HG03460 (cell line): ENCODE measurements around the gene UHRF1.
"Not testable (repeated sequence)": the region's sequence is repeated elsewhere in the genome, so short reads cannot be mapped to it uniquely, and the experiment has no call there.

Experiments used
- ATAC-seq: cut with Tn5 transposase; IDR thresholded peaks from one replicate; pipeline ENCODE4 v1.9.1; 2021; ENCODE audit not compliant: unreplicated experiment

UHRF1 gene

DNA sequence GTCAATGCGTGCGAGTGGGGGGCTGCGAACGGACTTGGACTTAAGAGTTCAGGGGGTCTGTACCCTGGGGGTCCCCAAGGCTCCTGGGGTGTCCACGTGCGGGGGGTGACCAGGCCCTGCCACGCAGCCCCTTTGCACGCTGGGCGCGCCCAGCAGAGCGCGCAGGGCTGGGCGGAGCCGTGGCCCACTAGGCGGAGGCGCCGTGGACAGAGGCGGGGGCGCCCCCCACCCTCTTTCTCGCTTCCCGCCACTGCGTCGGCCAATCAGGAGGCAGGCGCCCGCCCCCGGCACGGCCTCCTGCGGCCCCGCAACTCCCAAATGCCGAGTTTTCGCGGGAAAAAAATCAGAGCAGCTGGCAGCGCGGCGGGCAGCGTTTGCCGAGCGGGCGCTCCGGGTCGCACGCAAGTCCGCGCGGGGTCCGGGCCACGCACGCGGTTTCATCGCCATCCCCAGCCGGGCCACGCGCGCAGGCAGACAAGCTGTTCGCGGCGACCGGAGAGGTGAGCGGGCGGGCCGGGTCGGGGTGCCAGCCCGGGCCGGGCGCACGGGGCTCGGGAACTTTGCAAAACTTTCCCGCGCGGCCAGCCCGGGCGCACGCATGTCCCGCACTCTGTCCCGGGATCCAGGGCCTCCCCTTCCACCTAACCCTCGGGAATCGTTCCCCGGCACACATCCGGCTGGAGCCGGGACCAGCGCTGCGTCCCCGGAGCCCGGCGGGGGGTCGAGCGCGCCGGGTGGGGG is at the start of gene UHRF1:
UHRF1 (plus strand) TSS at position 346 of the 741 bp plus-strand sequence. CDS start 1,385 bp downstream, outside the sequence.
- ATAC-seq, result peak; percentile 31

DNA sequence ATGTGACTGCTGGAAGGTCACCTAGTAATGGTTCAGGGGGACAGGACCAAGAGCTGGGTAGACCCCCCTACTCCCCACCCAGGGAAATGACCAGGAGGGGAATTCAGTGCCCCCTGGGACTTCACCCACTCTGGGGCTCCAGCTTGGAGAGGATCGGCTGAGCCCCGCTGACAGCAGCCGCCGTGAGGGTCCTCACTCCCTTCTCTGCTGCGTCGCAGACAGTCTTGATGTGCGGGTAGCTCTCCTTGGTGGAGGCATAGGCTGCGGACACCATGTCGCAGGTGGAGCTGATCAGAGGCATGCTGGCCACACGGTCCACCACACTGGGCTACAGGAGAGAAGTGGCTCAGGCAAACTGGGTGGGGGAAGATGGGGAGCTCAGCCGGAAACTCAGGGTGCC is 49.6 kb upstream of the UHRF1 start:
- ATAC-seq, result no peak

DNA sequence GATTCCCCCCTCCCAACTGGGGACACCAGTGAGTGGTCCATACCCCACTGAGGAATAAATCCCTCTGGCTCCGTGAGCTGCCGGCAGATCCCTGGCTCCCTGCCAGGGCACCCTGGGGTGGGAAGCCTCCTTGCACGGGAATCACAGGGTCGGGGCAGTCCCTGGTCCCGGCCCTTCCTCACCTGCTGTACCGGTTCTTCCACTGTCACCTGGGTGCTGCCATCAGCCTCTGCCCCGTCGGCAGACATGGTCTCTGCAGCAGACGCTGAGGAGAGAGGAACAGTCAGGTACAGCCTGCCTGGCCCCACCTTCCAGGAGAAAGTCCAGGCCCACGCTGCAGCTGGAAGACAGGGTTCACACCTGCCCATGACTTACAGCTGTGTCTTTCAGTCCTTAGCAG is 48.2 kb upstream of the UHRF1 start:
- ATAC-seq, result no peak

DNA sequence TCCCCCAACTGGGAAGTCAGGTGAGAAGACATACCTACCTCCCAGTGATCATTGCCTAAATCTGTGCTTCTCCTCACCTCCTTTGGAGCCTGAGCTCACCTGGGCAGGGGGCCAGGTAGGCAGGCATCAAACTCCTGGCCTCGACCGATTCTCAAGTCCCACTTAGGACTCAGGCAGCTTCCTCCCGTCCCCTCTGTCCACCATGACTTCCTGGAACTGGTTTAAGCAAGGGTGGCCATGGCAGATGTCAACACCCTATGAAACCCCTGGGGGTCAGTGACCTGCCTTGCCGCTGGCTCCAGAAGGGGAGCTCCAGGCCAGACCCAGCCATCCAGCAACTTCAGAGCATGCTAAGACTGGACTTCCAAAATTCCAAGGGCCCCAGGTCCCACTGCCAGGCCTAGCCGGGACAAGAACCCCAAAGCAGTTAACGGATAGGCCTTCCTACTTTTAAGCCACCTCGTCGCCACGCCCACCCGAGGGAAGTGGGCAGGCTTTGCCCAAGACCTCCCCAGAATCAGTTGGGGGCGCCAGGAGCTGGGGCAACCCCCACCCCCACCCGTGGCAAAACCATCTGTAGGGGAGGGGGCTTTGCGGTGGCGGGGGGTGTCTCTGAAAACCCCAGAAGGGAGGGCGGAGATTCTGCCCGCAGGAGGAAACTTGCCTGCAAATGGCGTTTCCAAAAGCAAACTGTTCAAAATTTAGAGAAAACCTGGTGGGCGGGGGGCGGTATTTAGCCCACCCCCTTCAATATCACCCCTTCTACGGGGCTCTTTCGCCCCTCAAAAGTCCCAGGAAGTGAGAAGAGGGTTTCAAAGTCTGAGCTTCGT is 42.5 kb upstream of the UHRF1 start:
- no peak for ATAC-seq

DNA sequence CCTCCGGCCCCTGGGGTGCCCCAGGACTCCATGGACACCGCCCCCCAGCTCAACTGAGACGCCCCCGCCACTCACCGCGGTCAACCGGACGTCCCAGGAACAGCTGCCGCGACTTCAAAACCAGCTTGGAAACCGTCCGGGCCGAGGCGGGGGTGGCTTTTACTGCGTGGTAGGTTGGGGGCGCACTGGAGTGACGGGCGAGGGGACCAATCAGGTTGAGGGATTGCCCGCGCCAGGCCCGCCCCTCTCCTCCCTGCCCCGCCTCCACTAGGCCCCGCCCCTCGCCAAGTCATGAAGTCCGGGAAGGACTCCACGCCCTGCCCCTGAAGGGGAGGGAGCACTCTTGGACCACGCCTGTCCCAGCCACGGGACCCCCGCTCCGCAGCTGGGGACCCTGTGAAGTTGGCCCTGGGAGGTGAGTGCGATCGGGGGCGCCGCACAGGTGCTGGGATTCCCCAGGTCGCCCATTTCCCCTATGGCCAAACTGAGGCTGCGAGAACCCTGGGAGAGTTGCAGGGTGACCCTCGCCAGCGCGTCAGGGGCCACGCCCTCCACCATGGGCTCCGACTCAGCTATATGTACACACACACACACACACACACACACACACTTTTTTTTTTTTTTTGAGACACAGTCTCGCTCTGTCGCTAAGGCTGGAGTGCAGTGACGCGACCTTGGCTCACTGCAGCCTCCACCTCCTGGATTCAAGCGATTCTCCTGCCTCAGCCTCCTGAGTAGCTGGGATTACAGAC is 41.6 kb upstream of the UHRF1 start, which contains the start of gene PLIN3:
PLIN3 (minus strand) TSS at position 134 of the 752 bp plus-strand sequence. CDS start 6,273 bp downstream, outside the sequence.
- ATAC-seq, result peak; percentile 79

DNA sequence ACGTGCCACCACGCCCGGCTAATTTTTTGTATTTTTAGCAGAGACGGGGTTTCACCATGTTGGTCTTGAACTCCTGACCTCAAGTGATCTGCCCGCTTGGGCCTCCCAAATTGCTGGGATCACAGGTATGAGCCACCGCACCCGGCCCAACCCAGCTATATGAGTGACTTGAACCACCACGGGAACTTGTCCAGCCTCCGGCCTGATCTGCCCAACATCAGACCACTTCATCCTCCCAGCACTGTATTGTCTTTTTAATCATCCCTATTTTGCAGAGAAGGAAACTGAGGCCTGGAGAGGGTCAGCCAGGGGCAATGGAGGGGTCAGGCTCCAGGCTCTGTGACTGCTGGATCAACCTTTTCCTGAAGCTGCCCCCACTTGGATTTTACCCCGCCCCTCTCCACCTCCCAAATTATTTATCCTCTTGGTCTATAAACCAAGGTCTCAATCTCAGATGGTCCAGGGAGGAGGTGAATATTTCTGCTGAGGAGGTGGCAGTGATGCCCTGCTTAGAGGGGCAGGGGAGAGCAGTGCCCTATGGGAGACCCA is 40.9 kb upstream of the UHRF1 start:
- ATAC-seq, result no peak

DNA sequence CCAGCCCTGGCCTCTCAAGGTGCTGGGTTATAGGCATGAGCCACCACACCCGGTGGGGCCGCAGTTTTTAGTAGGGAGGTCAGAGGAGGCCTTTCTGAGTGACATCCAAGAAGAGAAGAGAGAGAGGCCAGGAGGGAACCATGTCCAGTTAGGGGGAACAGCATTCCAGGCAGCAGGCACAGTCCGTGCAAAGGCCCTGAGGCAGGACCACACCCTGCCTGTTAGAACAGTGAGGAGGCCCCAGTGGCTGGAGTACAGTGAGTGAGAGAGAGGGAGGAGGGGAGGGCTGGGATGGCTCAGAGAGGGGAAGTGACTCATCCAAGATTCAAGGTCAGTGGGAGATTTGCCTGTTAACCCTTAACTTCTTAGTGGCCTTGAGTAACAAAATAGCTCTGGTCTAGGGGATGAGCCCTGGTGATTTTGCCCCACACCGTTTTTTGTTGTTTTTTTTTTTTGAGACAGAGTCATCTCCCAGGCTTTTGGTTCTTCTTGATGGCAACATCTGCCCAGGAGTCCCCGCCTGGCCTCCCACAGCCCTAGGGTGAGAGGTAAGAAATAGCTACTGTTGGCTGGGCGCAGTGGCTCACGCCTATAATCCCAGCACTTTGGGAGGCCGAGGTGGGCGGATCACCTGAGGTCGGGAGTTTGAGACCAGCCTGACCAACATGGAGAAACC is 39.1 kb upstream of the UHRF1 start:
- ATAC-seq, result no peak

DNA sequence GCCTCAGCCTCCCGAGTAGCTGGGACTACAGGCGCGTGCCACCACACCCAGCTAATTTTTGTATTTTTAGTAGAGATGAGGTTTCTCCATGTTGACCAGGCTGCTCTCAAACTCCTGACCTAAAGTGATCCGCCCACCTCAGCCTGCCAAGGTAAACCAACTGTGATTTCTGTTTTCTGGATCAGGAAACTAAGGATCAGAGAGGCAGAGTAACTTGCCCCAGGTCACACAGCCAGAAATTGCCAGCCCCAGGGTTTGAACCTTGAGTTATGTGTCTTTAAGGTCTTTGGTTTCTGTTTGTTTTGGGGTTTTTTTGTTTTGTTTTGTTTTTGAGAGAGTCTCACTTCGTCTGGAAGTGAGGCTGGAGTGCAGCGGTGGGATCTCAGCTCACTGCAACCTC is 37.6 kb upstream of the UHRF1 start:
- no peak for ATAC-seq

DNA sequence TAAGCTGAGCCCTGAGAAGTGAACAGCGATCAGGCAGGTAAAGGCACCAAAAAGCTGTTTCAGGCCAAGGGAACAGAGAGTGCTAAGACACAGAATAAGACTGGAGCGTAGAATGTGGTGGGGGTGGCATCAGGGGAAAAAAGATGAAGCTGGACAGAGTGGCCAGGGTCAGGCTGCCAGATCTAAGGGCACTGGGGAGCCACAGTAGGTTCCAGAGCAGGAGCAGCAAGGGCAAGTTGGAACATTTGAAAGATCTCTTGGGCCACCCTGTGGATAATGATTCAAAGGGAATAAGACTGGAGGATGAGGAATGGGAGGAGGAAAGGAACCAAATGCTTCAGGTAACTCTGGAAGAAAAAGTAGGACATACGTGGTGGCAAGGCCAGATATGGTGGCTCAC is 35.4 kb upstream of the UHRF1 start:
- ATAC-seq, result no peak

DNA sequence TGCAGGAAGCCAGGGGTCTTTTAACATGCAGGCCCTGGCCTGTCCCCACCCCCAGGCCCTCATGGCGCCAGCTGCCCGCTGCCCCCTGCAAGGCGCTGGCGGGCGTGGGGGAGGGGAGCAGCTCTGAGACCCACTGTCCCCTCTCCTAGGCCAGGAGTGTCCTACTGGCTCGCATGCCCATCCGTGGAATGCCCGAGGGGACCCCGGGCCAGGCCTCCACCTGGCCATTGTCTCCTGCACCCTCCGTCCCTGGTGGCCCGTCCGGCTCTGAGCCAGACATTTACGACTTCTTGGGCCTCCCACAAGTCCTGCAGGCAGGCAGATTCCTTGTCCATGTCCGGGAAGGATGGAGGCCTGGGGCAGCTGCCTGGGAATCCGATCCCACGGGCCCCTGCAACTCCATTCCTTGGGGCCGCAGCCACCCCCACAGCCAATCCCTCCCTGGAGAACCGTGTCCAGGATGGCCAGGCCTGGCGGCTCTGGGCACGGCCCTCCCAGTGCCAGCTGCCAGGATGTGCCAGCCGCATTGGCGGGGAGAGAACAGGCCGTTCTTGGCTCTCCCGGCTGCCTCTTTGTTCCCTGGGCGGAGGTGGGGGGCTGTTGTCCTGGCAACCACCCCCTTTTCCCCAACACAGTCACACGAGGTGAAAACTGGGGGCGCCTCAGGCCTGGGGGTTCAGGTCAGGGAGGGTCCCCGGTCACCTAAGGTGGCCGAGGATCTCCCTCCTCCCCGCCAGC is 31.4 kb upstream of the UHRF1 start:
- no peak for ATAC-seq

DNA sequence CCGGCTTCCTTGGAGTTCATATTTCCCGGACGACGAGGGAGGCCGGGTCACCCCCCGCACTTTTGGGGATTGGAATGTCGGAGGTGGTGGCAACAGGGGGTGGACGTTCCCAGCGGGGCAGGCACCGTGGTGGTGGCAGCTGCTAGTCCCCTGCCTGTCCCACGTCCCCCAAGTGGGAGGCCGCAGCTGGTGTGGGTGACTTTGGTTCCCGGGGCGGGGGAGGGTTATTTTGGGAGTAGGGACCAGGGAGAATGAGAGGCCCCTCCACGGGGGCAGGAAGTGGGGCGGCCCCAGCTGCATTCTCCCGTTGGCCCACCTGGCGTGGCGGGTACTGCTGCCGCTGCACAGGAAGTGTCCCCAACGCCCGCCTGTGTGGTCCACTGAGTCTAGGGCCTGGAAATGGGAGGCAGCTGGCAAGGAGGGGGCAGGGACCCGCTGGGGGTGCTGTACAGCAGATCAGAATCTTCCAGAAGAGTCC is 30.8 kb upstream of the UHRF1 start:
- ATAC-seq, result no peak

DNA sequence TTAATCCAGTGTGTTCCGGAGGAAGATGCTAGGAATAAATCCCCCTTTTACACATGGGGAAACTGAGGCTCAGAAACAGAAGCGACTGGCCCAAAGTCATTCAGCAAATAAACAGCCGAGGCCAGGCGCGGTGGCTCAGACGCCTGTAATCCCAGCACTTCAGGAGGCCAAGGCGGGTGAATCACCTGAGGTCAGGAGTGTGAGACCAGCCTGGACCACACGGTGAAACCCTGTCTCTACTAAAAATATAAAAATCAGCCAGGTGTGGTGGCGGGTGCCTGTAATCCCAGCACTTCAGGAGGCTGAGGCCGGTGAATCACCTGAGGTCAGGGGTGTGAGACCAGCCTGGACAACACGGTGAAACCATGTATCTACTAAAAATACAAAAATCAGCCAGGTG is 30.3 kb upstream of the UHRF1 start:
- no peak for ATAC-seq

DNA sequence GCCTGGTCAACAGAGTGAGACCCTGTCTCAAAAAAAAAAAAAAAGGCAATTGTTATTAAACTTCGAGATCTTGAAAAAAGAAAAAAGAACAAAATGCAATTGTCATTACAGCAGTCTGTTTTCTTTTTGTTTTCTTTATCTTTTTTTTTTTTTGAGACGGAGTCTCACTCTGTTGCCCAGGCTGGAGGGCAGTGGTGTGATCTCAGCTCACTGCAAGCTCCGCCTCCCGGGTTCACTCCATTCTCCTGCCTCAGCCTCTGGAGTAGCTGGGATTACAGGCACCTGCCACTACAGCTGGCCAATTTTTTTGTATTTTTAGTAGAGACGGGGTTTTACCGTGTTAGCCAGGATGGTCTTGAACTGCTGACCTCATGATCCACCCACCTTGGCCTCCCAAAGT is 26.4 kb upstream of the UHRF1 start:
- not testable (repeated sequence) for ATAC-seq

DNA sequence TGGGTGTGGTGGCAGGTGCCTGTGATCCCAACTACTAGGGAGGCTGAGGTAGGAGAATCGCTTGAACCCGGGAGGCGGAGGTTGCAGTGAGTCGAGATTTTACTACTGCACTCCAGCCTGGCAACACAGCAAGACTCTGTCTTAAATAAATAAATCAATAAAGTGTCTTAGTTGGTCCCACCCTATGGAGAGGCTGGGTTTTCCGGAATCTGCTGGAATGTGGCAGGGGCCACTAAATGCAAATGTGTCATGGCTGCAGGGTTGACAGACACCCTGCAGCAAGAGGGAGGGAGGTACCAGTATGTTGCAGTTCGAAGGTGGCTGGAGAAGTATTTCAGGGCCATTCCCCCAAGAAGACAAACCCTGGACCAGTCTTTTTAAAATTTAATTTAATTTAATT is 24.3 kb upstream of the UHRF1 start:
- not testable (repeated sequence) for ATAC-seq

DNA sequence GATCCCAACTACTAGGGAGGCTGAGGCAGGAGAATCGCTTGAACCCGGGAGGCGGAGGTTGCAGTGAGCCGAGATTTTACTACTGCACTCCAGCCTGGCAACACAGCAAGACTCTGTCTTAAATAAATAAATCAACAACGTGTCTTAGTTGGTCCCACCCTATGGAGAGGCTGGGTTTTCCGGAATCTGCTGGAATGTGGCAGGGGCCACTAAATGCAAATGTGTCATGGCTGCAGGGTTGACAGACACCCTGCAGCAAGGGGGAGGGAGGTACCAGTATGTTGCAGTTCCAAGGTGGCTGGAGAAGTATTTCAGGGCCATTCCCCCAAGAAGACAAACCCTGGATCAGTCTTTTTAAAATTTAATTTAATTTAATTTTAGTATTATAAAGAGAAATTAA is 21.5 kb upstream of the UHRF1 start:
- not testable (repeated sequence) for ATAC-seq

DNA sequence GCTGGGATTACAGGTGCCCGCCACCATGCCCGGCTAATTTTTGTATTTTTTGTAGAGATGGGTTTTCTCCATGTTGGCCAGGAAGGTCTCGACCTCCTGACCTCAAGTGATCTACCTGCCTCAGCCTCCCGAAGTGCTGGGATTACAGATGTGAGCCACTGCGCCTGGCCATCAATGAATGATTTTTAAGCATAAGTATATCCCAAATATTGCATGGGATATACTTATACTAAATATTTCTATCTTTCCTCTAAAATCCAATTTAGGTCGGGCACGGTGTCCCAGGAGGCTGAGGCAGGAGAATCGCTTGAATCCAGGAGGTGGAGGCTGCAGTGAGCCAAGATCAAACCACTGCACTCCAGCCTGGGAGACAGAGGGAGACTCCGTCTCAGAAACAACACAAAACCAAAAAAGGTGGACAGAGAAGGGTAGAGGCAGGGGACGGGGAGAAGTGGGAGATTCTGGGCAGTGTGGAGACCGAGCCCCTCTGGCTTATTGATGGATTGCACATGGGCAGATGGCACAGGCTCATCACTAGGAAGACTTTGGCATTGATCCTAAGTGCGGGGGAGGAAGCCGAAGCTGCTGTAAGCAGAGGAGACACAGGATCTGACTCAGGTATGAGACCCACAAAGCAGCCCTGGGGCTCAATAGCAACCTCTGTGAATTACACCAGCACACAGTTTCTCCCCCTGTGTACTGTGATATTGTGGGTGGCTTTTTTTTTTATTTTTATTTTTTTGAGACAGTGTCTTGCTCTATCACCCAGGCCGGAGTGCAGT is 20.1 kb upstream of the UHRF1 start:
- no peak for ATAC-seq

DNA sequence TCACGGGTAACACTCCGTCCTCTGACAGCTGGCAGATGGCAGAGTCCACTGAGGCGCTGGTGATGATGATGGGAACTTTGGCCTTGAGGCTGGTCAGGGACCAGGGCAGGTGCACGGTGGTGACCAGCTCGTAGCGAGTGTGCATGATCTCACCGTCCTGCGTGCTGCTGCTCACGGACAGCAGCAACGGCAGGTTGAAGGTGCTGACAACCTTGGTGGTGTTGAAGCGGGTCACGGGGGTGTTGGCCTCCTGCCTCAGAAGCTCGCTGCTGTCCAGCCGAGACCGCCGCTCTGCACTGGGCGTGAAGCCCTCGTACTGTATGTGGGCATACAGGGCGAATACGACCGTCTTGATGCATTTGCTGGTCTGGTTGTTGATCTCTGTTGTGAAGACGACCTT is 18.2 kb upstream of the UHRF1 start:
- no peak for ATAC-seq

DNA sequence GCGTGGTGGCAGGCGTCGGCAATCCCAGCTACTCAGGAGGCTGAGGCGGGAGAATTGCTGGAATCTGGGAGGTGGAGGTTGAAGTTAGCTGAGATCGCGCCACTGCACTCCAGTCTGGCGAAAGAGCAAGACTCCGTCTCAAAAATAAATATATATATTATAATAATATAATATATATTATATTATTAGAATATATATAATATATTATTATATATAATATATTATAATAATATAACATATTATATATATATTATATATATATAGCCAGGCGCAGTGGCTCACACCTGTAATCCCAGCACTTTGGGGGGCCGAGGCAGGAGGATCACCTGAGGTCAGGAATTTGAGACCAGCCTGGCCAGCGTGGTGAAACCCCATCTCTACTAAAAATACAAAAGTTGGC is 16.3 kb upstream of the UHRF1 start:
- ATAC-seq, result not testable (repeated sequence)

DNA sequence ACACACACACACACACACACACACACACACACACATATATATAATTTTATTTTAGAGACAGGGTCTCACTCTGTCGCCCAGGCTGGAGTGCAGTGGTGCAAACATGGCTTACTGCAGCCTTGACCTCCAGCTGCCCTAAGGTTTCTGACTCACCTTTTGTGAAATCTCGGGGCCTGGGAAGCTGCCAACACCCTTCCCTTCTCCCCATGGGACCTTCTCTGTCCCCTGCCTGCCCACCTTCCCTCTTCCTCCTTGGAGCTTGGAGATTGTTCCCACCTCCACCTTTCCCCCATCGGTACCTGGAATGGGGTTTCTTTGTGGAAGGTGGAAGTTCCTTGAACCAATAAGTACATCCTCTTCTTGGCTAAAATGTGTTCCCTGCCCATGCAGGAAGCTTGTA is 12.9 kb upstream of the UHRF1 start:
- no peak for ATAC-seq
